GM12878 (cell line): ENCODE results near the gene SLC6A1. TPM values are rescaled to one million over a fixed set of nuclear protein-coding genes. Genes with fewer than 3 reads are reported as not detected.

Experiments
- ATAC-seq: fragments of 200-7000 bp; cut with Tn5 transposase; 3 replicates; pipeline ENCODE4 v1.9.1; 2020; ENCODE audit warnings: mild to moderate bottlenecking, moderate library complexity
- BruUV-seq: library from RNA; stranded (reverse); fragments of 400-500 nt; replicated peaks from 2 replicates; lab custom pipeline; 2021; lab: Mats Ljungman, UMichigan
- CTCF ChIA-PET: fragments of 300-600 bp; sonication (Branson Sonifier 250); formaldehyde crosslinking; extraction: SDS; loops from one replicate; lab custom pipeline; 2021; ENCODE audit warnings: inconsistent platforms; lab: Yijun Ruan, JAX
- POLR2A ChIA-PET: fragments of 350-600 bp; formaldehyde crosslinking; extraction: SDS; loops from one replicate; lab custom pipeline; 2021; ENCODE audit warnings: inconsistent platforms; lab: Charles Lee
- RAD21 ChIA-PET: fragments of 300-600 bp; sonication (Branson Sonifier 250); formaldehyde crosslinking; loops from one replicate; lab custom pipeline; 2023; ENCODE audit warnings: antibody characterized with exemption; ENCODE audit not compliant: unreplicated experiment; lab: Charles Lee
- SMC1A ChIA-PET: fragments of 300-600 bp; sonication (Branson Sonifier 250); formaldehyde crosslinking; loops from one replicate; lab custom pipeline; 2023; ENCODE audit not compliant: unreplicated experiment, uncharacterized antibody; lab: Charles Lee
- DNase-seq: peaks from one replicate; pipeline ENCODE4 v3.0.0-alpha.2; 2011; ENCODE audit warnings: low read depth, low spot score
- FAIRE-seq: peaks from 3 replicates; lab custom pipeline; 2011; peaks lifted over from hg19 to GRCh38; lab: Jason Lieb, UNC
- H2AFZ ChIP-seq: 2 replicates; pipeline ENCODE4 v1.6.0; 2011; ENCODE audit warnings: low read depth, low read length, control low read depth; ENCODE audit not compliant: control insufficient read depth
- H3K27ac ChIP-seq: 2 replicates; pipeline ENCODE4 v1.5.1; 2011; ENCODE audit warnings: control low read depth; ENCODE audit not compliant: control insufficient read depth, insufficient read depth
- H3K27me3 ChIP-seq, 2 experiments: replicated peaks in 1 of 2; 2 replicates each; pipeline versions ENCODE4 v1.6.0 to v1.6.1; 2011; ENCODE audit warnings: low read length in 1 of 2; ENCODE audit not compliant: control insufficient read depth in 2 of 2, insufficient read depth in 2 of 2
- H3K36me3 ChIP-seq, 2 experiments: 2 replicates each; pipeline ENCODE4 v1.5.1; 2011; ENCODE audit warnings: low read length in 1 of 2; ENCODE audit not compliant: control insufficient read depth in 2 of 2, insufficient read depth in 2 of 2
- H3K4me1 ChIP-seq: 2 replicates; pipeline ENCODE4 v1.6.1; 2011; ENCODE audit warnings: mild to moderate bottlenecking, low read length, moderate library complexity, mixed read lengths; ENCODE audit not compliant: control insufficient read depth, insufficient read depth
- H3K4me2 ChIP-seq: 2 replicates; pipeline ENCODE4 v1.6.0; 2011; ENCODE audit warnings: control low read depth; ENCODE audit not compliant: control insufficient read depth, insufficient read depth
- H3K4me3 ChIP-seq: fragments of 200-600 bp; sonication (generic); 2 replicates; pipeline ENCODE4 v1.5.1; 2016
- H3K79me2 ChIP-seq: 2 replicates; pipeline ENCODE4 v1.6.0; 2011; ENCODE audit warnings: low read length; ENCODE audit not compliant: control insufficient read depth, insufficient read depth
- H3K9ac ChIP-seq: 2 replicates; pipeline ENCODE4 v1.8.0; 2011; ENCODE audit warnings: low read length, control low read depth, mixed read lengths; ENCODE audit not compliant: control insufficient read depth, insufficient read depth
- H3K9me3 ChIP-seq: replicated peaks from 3 replicates; pipeline ENCODE4 v1.5.1; 2011; ENCODE audit warnings: mild to moderate bottlenecking, low read length; ENCODE audit not compliant: control insufficient read depth, insufficient read depth
- H4K20me1 ChIP-seq: 2 replicates; pipeline ENCODE4 v1.6.0; 2011; ENCODE audit not compliant: control insufficient read depth, insufficient read depth
- BRCA1 ChIP-seq: IDR thresholded peaks from 2 replicates; pipeline ENCODE4 v1.6.1; 2011; ENCODE audit warnings: low read depth, low read length, improper control_type of control experiment
- IKZF1 ChIP-seq: fragments of 450-650 bp; conservative IDR thresholded peaks from 2 replicates; pipeline ENCODE4 v1.6.1; 2017; ENCODE audit warnings: antibody characterized with exemption, mild to moderate bottlenecking
- NFIC ChIP-seq: IDR thresholded peaks from 2 replicates; pipeline ENCODE4 v1.6.1; 2012; ENCODE audit warnings: low read depth, mild to moderate bottlenecking, inconsistent platforms, low read length, moderate library complexity
- RBBP5 ChIP-seq: fragments of 200-600 bp; sonication (generic); conservative IDR thresholded peaks from 2 replicates; pipeline ENCODE4 v1.6.1; 2016
- SRF ChIP-seq, 2 experiments: IDR thresholded peaks; 2 replicates each; pipeline ENCODE4 v1.6.1; 2011; ENCODE audit warnings: low read depth in 2 of 2, low read length in 2 of 2, mild to moderate bottlenecking in 1 of 2, moderate library complexity in 1 of 2
- TCF3 ChIP-seq: IDR thresholded peaks from 2 replicates; pipeline ENCODE4 v1.6.1; 2012; ENCODE audit warnings: low read depth, mild to moderate bottlenecking, low read length, borderline replicate concordance; ENCODE audit not compliant: insufficient read depth
- WRNIP1 ChIP-seq: IDR thresholded peaks from 2 replicates; pipeline ENCODE4 v1.6.1; 2011; ENCODE audit warnings: low read depth, low read length, improper control_type of control experiment, borderline replicate concordance
- ZNF384 ChIP-seq: IDR thresholded peaks from 2 replicates; pipeline ENCODE4 v1.6.1; 2012; ENCODE audit warnings: low read depth, mild to moderate bottlenecking, low read length, improper control_type of control experiment, borderline replicate concordance
- WGBS: methylation state at CpG from one replicate; pipeline ENCODE4 v1.1.6; 2016; ENCODE audit warnings: low lambda C conversion rate; ENCODE audit not compliant: insufficient replicate concordance, insufficient coverage; ENCODE audit errors: missing lambda C conversion rate; 5-methylcytosine and 5-hydroxymethylcytosine counted together
- in situ Hi-C: fragments of 300-500 bp; cut with MboI; formaldehyde crosslinking; loops from 9 replicates; pipeline ENCODE4 v1.14.3; 2018; ENCODE audit warnings: mixed read lengths
- intact Hi-C: fragments of 100-400 bp; cut with micrococcal nuclease; formaldehyde crosslinking; loops from one replicate; pipeline ENCODE4 v1.14.2; 2022; ENCODE audit not compliant: unreplicated experiment
- polyA plus RNA-seq, 11 experiments: library from polyadenylated mRNA; depleted of rRNA in 4 of 11; unstranded in 6 of 11; stranded (reverse) in 5 of 11; fragments of >200 nt; fragmentation: Nextera tagmentation in 4 of 11; fragmentation: Illumina TruSeq in 1 of 11; extraction: Ambion mirVana in 4 of 11; extraction: Trizol in 1 of 11; gene quantifications; 1 replicate in 1 of 11; 2 replicates in 10 of 11; pipeline versions ENCODE4 v1.2.1 to v1.2.3, GENCODE V29; 2011 to 2016; ENCODE audit warnings: inconsistent platforms in 2 of 11, missing spikeins in 2 of 11, low read depth in 1 of 11
- total RNA-seq, 4 experiments: library from RNA; depleted of rRNA in 3 of 4; stranded (reverse); fragments of >200 nt in 3 of 4; fragmentation: Illumina TruSeq in 1 of 4; extraction: Trizol in 1 of 4; gene quantifications; 2 replicates each; pipeline versions ENCODE4 v1.2.1 to v1.2.3, GENCODE V29; 2013 to 2021
- TF ChIP-seq, protein P1 (sequence below): fragments of 150-350 bp; IDR thresholded peaks from 2 replicates; pipeline ENCODE4 v1.6.1; 2014; ENCODE audit warnings: mild to moderate bottlenecking, low read depth, low read length

Gene SLC6A1
- total and polyA plus RNA-seq, 10 of the 15 experiments (the other 5 are each of a cell fraction or from before 2014, with no cell fraction given) = not detected

DNA sequence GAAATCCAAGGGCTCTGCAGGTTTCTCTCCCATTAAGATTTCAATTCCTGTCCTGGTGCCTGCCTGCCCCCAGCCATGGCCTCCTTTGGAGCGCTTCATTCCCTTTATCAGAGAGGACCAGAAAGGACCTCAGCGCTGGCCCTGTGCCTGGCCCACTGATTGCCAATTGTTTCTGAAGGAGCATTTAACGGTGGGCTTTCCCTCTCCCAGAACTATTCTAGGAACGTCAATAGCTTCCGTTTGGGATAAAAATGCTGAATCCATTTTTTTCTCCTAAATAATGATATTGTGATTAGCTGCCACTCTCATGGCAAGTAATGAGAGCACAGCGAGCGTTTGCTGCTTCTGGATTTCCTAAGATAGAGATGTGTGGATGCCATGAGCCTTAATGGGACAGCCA lies 12.2 kb upstream of the SLC6A1 start:
- POLR2A ChIA-PET = no interaction called here
- no peaks in the 10 kb centered on the region for H3K4me1 ChIP-seq
- no peak for TF ChIP-seq BRCA1
- no peak for TF ChIP-seq SRF (IDR thresholded peaks at IDR 0.05; ENCODE audit: low read depth in 2 of 2, low read length in 2 of 2)
- no peak for TF ChIP-seq NFIC
- no peak for TF ChIP-seq RBBP5
- no peak for TF ChIP-seq WRNIP1
- no peak for TF ChIP-seq ZNF384
- TF ChIP-seq IKZF1 = no peak
- TF ChIP-seq, protein P1, sequence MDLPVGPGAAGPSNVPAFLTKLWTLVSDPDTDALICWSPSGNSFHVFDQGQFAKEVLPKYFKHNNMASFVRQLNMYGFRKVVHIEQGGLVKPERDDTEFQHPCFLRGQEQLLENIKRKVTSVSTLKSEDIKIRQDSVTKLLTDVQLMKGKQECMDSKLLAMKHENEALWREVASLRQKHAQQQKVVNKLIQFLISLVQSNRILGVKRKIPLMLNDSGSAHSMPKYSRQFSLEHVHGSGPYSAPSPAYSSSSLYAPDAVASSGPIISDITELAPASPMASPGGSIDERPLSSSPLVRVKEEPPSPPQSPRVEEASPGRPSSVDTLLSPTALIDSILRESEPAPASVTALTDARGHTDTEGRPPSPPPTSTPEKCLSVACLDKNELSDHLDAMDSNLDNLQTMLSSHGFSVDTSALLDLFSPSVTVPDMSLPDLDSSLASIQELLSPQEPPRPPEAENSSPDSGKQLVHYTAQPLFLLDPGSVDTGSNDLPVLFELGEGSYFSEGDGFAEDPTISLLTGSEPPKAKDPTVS = no peak
- no peak for TF ChIP-seq TCF3
- ATAC-seq (no peak), FAIRE-seq (no peak), DNase-seq (no peak)
- in situ Hi-C loops (no loop called here), intact Hi-C loops (no loop called here)
- no TSS peak for BruUV-seq
- no peaks in the 10 kb centered on the region for H4K20me1 ChIP-seq
- SMC1A ChIA-PET = no interaction called here
- no peak overlapping the region for H3K9ac ChIP-seq
- H3K4me3 ChIP-seq = no peak overlapping the region
- no peaks in the 10 kb centered on the region; the same call in 2 of the 3 replicates for H3K9me3 ChIP-seq
- no peaks in the 10 kb centered on the region for H3K36me3 ChIP-seq
- no peak overlapping the region for H2AFZ ChIP-seq
- H3K27ac ChIP-seq = no peak overlapping the region
- H3K27me3 ChIP-seq = no peaks in the 10 kb centered on the region
- no peaks in the 10 kb centered on the region for H3K79me2 ChIP-seq
- WGBS = 44% methylated on average over 7 of the region's 7 CpGs
- CTCF ChIA-PET = interaction anchor here (0.8 kb wide), 1 partner anchor 22 kb away, joined by 3 read pairs; no protein-coding TSS in a partner anchor
- RAD21 ChIA-PET = no interaction called here
- H3K4me2 ChIP-seq = no peak overlapping the region
